Ovary (tissue), 9 donors: ENCODE results near the gene CIAO3. TPM values are rescaled to one million over a fixed set of nuclear protein-coding genes. Genes with fewer than 3 reads are reported as not detected.
"Not testable (repeated sequence)": the region's sequence is repeated elsewhere in the genome, so short reads cannot be mapped to it uniquely, and the experiment has no call there.

Experiments
- DNase-seq, 5 donors: peaks; one replicate each; pipeline ENCODE4 v3.0.0-alpha.2; 2019 to 2020
- H3K27ac ChIP-seq, 2 donors: fragments of 200-600 bp; one replicate each; pipeline versions ENCODE4 v1.5.1 to v1.8.0; 2019 to 2022
- H3K27me3 ChIP-seq: fragments of 200-600 bp; one replicate; pipeline ENCODE4 v1.8.0; 2022
- H3K36me3 ChIP-seq: fragments of 200-600 bp; sonication (generic); one replicate; pipeline ENCODE4 v1.5.1; 2019
- H3K4me1 ChIP-seq: one replicate; pipeline ENCODE4 v1.8.1; 2013; ENCODE audit warnings: mild to moderate bottlenecking, moderate library complexity; ENCODE audit not compliant: insufficient read depth
- H3K4me3 ChIP-seq: fragments of 200-600 bp; sonication (generic); one replicate; pipeline ENCODE4 v1.5.1; 2017
- H3K9me3 ChIP-seq, 2 donors: fragments of 200-600 bp in 1 of 2; sonication (generic) in 1 of 2; one replicate each; pipeline versions ENCODE4 v1.5.1 to v1.8.1; 2013 to 2019; ENCODE audit warnings: mild to moderate bottlenecking in 1 of 2, moderate library complexity in 1 of 2
- EP300 ChIP-seq: sonication (generic); formaldehyde crosslinking; IDR thresholded peaks from one replicate; pipeline ENCODE4 v1.6.1; 2017; ENCODE audit warnings: antibody characterized with exemption
- POLR2A ChIP-seq: fragments of 450-650 bp; IDR thresholded peaks from one replicate; pipeline ENCODE4 v1.6.1; 2017; ENCODE audit warnings: antibody characterized with exemption, mild to moderate bottlenecking, moderate library complexity
- WGBS, 3 donors: extraction: QIAGEN DNeasy Blood & Tissue Kit in 1 of 3; methylation state at CpG; one replicate each; pipeline versions ENCODE4 v1.1.5 to v1.1.7; 2013 to 2017; 5-methylcytosine and 5-hydroxymethylcytosine counted together
- intact Hi-C, 4 donors: fragments of 100-400 bp; cut with DNase I; formaldehyde crosslinking; loops; one replicate each; pipeline versions ENCODE4 v1.11.0 to v1.15.1; 2022 to 2023
- polyA plus RNA-seq, 2 donors: library from polyadenylated mRNA; stranded (reverse); fragments of 200-250 nt in 1 of 2; fragments of 350-450 nt in 1 of 2; fragmentation: Illumina TruSeq in 1 of 2; extraction: RNeasy Lipid Tissue Mini Kit (QIAGEN cat#74804) in 1 of 2; gene quantifications; one replicate each; pipeline ENCODE4 v1.2.3, GENCODE V29; 2013 to 2014
- total RNA-seq, 7 donors: library from RNA; depleted of rRNA in 2 of 7; stranded (reverse); fragments of >200 nt in 2 of 7; fragmentation: NEBNext Ultra II Directional in 3 of 7; extraction: Animal tissue kit (Norgen Biotek cat#: 25700) in 3 of 7; gene quantifications; one replicate each; pipeline versions ENCODE4 v1.1.0 to v1.2.4, GENCODE V29; 2016 to 2023
- TF ChIP-seq, protein P1 (sequence below), 3 donors: fragments of 450-650 bp in 2 of 3; fragments of 200-600 bp in 1 of 3; IDR thresholded peaks; one replicate each; pipeline versions ENCODE4 v1.5.1 to v1.8.0; 2016 to 2022; ENCODE audit warnings: antibody characterized with exemption in 3 of 3, mild to moderate bottlenecking in 1 of 3
- donor health status: DM: no; HTN: no; CAD: no; lungs with moderate emphysema.
- donor health status: DM: no; HTN: no; CAD: no.
- donor health status: Bipolar disorder and iron deficiency.
- donor health status: DM: yes; HTN: yes; CAD: no.
- donor health status: DM: no; HTN: no; CAD: no.
- donor health status: DM: yes; HTN: yes; CAD: no.

Gene CIAO3
- total and polyA plus RNA-seq, 9 donors: 8.5 to 32.5 (median 21.0) TPM

DNA sequence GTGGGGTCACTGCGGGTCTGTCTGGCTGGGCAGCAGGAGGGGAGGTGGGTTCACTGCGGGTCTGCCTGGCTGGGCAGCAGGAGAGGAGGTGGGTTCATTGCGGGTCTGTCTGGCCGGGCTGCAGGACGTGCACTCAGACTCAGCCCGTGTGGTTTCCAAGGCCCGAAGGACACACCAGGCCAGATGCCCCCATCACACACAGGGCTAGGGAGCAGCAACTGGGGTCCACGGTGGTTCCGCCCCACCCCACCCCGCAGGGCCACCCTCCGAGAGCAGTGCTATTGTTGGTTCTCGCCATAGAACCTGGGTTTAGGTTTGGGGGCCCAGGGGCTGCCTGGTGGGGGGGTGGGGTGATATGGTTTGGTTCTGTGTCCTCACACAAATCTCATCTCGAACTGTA, 5.8 kb upstream of the CIAO3 start:
- Histone ChIP-seq H3K27me3 (no peaks in the 10 kb centered on the region), H3K27ac (no peak overlapping the region), H3K9me3 (no peaks in the 10 kb centered on the region), H3K4me1 (no peaks in the 10 kb centered on the region), H3K36me3 (no peaks in the 10 kb centered on the region), H3K4me3 (no peak overlapping the region)
- TF ChIP-seq POLR2A (no peak), EP300 (no peak)
- TF ChIP-seq, protein P1, sequence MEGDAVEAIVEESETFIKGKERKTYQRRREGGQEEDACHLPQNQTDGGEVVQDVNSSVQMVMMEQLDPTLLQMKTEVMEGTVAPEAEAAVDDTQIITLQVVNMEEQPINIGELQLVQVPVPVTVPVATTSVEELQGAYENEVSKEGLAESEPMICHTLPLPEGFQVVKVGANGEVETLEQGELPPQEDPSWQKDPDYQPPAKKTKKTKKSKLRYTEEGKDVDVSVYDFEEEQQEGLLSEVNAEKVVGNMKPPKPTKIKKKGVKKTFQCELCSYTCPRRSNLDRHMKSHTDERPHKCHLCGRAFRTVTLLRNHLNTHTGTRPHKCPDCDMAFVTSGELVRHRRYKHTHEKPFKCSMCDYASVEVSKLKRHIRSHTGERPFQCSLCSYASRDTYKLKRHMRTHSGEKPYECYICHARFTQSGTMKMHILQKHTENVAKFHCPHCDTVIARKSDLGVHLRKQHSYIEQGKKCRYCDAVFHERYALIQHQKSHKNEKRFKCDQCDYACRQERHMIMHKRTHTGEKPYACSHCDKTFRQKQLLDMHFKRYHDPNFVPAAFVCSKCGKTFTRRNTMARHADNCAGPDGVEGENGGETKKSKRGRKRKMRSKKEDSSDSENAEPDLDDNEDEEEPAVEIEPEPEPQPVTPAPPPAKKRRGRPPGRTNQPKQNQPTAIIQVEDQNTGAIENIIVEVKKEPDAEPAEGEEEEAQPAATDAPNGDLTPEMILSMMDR (IDR thresholded peaks at IDR 0.05): no peak
- intact Hi-C loops: no loop called here
- no peak for DNase-seq
- 67 to 77% (median 75%) methylated on average over 11 to 13 of the region's 13 CpGs for WGBS, 3 donors

GRCh38 chr16:745739-746138, 4.9 kb upstream of the CIAO3 start:
- Histone ChIP-seq H3K27me3 (no peaks in the 10 kb centered on the region), H3K27ac (no peak overlapping the region), H3K4me3 (no peak overlapping the region), H3K4me1 (peaks cover 2% of the 10 kb centered on the region), H3K36me3 (no peaks in the 10 kb centered on the region), H3K9me3 (no peaks in the 10 kb centered on the region)
- DNase-seq: no peak
- no peak for TF ChIP-seq EP300
- TF ChIP-seq, protein P1 (IDR thresholded peaks at IDR 0.05): no peak
- TF ChIP-seq POLR2A: no peak
- WGBS, 3 donors: 2 to 10% (median 5%) methylated on average over 14 of the region's 14 CpGs
- intact Hi-C loops: no loop called here

GRCh38 chr16:743794-744500, 3.1 kb upstream of the CIAO3 start:
- H3K27me3 ChIP-seq: no peaks in the 10 kb centered on the region

GRCh38 chr16:742894-743293, 2.1 kb upstream of the CIAO3 start:
- H3K4me1 ChIP-seq, H3K9me3 ChIP-seq, H3K27me3 ChIP-seq, H3K27ac ChIP-seq, H3K36me3 ChIP-seq, intact Hi-C loops, DNase-seq, H3K4me3 ChIP-seq: not testable (repeated sequence)
- 66 to 78% (median 69%) methylated on average over 14 of the region's 14 CpGs for WGBS, 3 donors

More at GRCh38 chr16:743794-744500, 3.1 kb upstream of the CIAO3 start:
- Histone ChIP-seq H3K4me1 (peaks cover 9% of the 10 kb centered on the region), H3K27ac (no peak overlapping the region), H3K4me3 (no peak overlapping the region), H3K36me3 (no peaks in the 10 kb centered on the region), H3K9me3 (no peaks in the 10 kb centered on the region)
- DNase-seq: no peak
- 70 to 77% (median 74%) methylated on average over 21 of the region's 21 CpGs for WGBS, 3 donors
- TF ChIP-seq, protein P1 (IDR thresholded peaks at IDR 0.05): no peak
- TF ChIP-seq EP300: no peak
- no peak for TF ChIP-seq POLR2A
- intact Hi-C loops: no loop called here

DNA sequence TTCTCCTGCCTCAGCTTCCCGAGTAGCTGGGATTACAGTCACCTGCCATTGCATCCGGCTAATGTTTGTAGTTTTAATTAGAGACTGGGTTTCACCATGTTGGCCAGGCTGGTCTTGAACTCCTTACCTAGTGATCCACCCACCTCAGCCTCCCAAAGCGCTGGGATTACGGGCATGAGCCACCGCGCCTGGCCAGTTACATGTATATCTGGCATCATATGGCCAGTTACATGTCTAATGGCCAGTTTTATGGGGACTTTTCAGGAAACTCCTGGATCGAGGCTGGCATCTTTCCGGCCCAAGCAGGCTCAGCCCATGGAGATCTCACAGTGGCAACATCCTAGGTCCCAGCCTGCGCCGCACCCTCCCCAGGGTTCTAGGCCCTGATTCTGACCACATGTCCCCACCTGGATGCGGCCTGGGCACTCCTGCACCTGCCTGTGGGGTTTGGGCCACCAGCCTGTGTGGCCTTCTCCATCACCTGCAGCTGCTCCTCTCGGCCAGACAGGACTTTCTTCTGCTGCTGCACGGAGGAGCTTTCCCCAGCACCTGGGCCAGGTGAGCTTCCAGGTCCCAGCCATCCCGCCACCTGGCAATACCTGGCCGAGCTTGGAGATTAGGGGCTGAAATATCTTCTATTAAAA, 1.3 kb upstream of the CIAO3 start:
- TF ChIP-seq EP300 (no peak), POLR2A (no peak)
- TF ChIP-seq, protein P1 (IDR thresholded peaks at IDR 0.05): no peak
- Histone ChIP-seq H3K27me3 (no peaks in the 10 kb centered on the region), H3K9me3 (no peaks in the 10 kb centered on the region), H3K4me1 (peaks cover 9% of the 10 kb centered on the region), H3K27ac (no peak overlapping the region), H3K36me3 (no peaks in the 10 kb centered on the region), H3K4me3 (no peak overlapping the region)
- peak in 1 of 5 donors; percentile 9 for DNase-seq
- WGBS, 3 donors: 85 to 89% (median 85%) methylated on average over 15 of the region's 15 CpGs
- intact Hi-C loops: no loop called here
